NB4 (cell line): ENCODE measurements around the gene IQGAP1.

ENCODE experiments used
- POLR2A ChIP-seq: IDR thresholded peaks from 2 replicates; pipeline ENCODE4 v1.6.1; 2011; ENCODE audit warnings: mild to moderate bottlenecking; ENCODE audit not compliant: insufficient read length; ENCODE audit errors: extremely low read depth
- TF ChIP-seq, protein P1 (sequence below): IDR thresholded peaks from one replicate; pipeline ENCODE4 v1.5.1; 2012; ENCODE audit warnings: low read depth, low read length

DNA sequence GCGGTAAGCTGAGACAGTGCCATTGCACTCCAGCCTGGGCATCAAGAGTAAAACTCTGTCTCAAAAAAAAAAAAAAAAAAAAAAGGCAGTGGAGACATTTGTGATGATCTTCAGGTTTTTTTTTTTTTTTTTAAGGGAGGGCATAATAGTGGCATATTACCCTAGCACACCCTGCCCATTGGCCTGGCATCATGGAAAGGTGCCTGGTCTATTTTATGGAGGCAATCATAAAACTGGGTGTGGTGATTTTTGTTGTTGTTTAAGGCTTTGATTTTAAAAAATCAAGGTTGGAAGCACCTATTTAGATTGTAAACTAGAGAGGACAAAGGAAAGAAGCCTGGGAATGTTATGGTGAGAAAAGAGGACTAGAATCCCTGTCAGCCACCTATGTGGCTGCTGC lies 6.0 kb downstream of the IQGAP1 start:
- TF ChIP-seq, protein P1, sequence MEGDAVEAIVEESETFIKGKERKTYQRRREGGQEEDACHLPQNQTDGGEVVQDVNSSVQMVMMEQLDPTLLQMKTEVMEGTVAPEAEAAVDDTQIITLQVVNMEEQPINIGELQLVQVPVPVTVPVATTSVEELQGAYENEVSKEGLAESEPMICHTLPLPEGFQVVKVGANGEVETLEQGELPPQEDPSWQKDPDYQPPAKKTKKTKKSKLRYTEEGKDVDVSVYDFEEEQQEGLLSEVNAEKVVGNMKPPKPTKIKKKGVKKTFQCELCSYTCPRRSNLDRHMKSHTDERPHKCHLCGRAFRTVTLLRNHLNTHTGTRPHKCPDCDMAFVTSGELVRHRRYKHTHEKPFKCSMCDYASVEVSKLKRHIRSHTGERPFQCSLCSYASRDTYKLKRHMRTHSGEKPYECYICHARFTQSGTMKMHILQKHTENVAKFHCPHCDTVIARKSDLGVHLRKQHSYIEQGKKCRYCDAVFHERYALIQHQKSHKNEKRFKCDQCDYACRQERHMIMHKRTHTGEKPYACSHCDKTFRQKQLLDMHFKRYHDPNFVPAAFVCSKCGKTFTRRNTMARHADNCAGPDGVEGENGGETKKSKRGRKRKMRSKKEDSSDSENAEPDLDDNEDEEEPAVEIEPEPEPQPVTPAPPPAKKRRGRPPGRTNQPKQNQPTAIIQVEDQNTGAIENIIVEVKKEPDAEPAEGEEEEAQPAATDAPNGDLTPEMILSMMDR = no peak
- TF ChIP-seq POLR2A = no peak
